Measurements from ENCODE around the gene GABRB3.

GABRB3 gene

DNA sequence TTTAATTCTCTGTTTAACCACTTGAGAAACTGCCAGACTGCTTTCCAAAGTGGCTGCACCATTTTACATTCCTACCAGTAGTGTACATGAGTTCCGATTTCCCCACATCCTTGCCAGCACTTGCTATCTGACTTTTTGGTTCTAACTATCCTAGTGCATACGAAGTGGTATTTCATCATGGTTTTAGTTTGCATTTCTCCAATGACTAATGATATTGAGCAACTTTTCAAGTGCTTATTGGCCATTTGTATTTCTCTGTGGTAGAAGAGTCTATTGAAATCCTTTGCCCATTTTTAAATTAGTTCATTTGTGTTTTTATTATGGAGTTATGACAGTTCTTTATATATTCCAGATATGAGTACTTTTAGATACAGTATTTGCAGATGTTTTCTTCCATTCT is 247.8 kb downstream of the GABRB3 start:
- DNase-seq = no peak

DNA sequence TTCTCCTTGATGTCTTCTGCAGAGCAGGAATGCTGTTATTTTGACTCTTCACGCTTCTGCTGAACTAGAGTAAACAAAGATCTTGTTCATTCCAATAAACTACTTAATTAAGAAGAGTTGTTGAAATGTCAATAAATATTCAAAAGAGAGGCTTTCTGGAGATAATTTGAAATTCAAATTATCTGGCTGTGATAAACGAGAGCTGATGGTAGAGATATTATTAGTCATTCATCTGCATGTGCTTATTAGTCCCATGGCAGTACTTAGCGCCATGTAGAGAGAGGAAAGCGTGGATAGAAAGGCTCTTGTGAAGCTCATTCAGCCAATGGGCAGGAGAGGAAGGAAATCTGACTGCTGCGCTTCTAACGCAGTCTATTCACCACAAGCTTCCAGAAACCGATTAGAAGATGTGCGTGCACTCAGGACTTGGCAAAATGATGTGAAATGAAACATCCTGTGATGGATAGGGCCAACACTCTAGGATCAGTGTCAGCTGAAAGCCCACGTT is 251.1 kb downstream of the GABRB3 start:
- DNase-seq = no peak

DNA sequence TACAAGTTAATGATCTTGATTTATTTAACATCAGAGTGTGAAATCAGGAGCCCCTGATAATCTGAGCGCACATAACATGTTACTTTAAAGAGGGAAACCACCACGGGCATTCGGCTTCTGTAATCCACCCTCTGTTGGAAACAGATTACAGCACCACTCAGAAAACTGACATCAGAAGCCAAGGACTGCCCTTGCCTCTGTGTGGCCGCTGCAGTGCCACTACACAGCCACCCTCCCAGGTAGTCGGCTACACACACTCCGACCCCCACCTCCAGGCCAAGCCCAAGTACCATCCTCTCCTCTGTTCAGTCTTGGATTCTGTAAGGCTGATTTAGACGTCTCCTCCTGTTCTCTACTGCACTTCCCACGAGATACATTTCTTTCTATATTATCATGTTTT is 251.7 kb downstream of the GABRB3 start:
- DNase-seq = no peak

DNA sequence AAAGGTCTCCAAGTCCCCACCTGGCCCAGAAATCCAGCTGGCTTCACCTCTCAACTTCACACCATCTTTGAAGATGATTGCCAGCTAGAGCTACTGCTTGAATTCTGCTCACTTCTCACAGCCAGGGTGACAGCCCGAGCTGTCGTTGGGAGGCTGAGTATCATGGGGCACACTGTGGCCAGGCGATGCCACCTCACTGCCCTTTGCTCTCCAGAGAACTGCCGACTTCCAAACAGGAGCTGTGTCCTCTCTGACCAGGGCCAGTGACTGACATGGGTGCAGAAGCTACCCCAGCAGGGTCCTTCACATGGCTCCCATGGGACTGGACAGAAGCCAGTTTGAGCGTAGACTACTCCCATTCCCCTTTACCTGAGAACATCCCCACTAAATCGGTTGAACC is 254.0 kb downstream of the GABRB3 start:
- DNase-seq = no peak

DNA sequence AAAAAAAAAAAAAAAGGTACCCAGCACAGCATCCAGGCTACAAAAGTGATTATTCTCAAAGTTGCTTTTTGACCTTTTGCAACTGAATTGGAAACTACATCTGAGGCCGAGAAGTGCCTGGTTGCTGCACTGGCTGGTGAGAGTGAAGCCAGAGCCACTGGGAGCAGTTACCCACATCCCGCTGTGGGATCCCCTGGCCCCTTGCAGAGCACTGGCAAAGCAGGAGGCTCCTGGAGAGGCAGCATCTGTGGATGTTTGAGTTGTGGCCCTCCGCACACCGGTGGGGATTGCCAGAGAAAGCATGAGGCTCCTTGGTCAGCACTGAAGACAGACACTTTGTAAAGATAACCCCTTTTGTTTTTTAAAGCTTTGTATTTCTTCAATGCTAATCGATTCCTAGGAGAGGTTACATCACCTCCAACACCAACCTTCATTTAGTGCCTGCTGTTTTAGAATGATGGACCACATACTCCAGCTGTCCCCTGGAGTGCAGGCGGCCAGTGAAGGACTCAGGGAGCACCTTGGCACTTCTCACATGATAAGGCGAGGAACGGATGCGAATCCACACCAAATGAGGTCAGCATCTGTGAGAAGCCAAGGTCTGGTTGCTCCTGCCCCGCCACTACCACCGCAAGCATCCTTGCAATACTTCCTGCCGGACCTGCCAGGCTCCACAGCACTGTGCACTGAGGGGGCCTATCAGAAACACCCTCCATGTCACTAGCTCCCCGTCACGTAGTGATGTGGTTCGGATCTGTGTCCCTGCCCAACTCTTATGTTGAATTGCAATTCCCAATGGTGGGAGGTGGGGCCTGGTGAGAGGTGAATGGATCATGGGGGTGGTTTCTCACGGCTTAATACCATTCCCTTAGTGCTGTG is 256.5 kb downstream of the GABRB3 start:
- no peak for DNase-seq

DNA sequence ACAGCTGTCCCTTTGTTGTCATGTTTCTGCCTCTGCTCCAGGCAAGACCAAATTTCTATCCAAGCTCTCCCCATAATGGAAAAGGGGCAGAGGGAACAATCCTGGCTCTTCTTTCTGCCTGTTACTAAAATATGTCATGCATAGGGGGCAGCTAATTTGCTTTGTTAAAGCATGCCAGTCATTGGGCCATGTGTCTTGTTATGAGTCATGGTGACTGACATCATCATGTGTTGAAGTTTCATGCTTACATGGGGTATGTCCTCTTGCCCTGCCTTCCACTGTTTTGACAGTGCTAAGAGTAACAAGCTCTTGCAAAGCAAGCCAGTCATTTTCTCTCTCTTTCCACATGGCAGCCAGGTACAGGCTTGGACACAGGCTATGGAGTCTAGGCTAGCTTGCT is 268.9 kb downstream of the GABRB3 start:
- DNase-seq = no peak

Measured in bone marrow (tissue), 2 donors.